NCI-H146 treated with DMSO at 0.1 percent for 48 hours (cell line): ENCODE results near the gene SPAG16.
"Not testable (repeated sequence)": the region's sequence is repeated elsewhere in the genome, so short reads cannot be mapped to it uniquely, and the experiment has no call there.

Experiments
- DNase-seq: peaks from one replicate; lab custom pipeline; 2025; ENCODE audit not compliant: unreplicated experiment; lab: John Stamatoyannopoulos, UW

The SPAG16 gene

DNA sequence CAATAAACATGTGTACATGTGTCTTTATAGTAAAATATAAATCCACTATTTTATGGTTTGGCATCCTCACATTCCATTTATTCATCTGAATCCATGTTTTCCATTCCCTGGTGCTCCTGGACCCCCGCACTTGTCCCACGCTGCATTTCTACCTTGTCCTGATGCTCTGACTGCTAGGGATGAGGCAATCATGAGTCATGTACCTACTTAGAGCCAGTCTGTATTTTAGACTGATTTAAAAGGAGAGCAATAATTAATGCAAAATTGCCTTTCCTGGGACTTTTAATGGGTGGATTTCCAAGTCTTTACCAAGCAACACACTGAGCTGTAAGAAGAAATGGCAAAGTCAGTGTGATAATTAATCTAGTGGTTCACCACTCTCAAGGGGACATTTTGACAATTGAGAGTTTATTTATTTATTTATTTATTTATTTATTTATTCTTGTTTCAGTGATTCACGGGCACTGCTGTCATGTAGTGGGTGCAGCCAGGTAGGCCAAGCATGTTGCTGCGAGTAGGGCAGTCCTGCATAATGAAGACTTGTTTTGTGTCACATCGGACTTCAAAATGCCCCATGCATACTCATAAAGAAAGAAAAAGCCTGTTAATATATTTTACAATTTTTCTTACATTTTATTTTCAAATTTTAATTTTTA lies 707.3 kb downstream of the SPAG16 start:
- DNase-seq = no peak

DNA sequence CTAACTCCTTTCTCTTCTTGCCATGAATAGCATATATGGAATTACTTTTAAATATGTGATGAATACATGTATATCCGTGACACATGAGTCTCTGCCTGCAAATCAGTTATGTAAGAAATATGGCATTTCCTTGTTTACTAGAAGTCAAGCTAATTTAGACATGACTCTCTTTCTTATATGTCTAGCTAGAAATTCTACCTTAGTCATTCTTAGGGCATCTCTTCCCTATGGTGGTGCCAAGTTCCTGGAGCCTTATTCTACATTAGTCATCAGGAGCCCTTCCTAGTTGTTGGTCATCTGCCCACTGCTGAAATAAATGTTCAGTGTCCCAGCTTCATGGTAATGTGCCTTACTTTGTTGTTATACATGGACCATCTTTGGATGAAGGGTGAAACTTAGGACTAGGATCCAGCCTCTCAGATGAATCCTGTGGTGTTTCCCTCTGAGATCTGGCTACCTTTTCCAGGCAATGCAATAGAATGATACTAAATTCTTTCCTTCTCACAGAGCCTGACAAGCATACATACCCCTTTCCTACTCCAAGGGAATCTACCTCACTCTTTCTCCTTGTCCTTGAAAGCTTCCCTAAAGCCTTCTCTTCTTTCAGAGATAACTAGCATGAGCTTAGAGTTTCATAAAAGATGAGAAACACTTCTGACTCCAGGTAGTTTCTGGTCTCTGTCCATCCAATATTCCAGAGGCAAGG lies 711.3 kb downstream of the SPAG16 start:
- no peak for DNase-seq

GRCh38 chr2:213998976-213999375 lies 714.7 kb downstream of the SPAG16 start:
- not testable (repeated sequence) for DNase-seq

- DNase-seq = no peak
Measured at GRCh38 chr2:214004463-214004862, 720.2 kb downstream of the SPAG16 start.

- DNase-seq = no peak
Measured at GRCh38 chr2:214005337-214005736, 721.1 kb downstream of the SPAG16 start.

DNA sequence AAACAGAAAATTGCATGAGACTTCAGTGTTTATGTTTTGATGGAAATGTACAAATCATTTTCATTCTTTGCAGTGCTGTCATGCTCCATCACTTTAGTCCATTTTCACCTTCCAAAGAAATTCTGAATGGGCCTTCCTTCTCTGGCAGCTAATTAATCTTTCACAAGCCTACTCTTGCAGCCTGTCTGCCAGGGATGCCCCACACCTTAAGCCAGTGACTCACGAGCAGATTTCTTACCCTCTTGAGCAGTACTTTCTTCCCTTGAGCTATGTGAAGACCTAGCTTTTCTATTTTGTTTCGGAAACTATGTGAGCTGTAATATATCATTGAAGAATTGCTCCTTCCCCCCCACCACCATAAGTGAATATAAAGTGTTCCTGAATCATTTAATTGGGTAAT lies 722.3 kb downstream of the SPAG16 start:
- no peak for DNase-seq

DNA sequence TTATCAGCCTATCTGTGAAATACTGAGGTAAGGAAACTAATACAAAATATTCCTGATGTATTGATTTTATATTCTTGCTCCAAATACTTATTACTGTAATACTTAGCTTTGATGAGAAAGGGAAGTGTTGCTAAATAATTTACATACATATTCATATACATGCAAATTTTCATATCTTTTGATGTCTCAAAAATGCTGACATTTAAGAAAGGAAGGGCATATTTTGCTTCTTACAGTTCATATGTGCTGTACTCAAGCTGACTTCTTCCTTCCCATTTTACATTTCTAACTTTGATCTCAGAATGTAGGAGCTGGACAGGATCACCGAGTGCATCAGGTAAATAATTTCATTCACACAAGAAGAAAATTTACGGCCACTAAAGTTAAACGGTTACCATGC lies 727.4 kb downstream of the SPAG16 start:
- DNase-seq = no peak

DNA sequence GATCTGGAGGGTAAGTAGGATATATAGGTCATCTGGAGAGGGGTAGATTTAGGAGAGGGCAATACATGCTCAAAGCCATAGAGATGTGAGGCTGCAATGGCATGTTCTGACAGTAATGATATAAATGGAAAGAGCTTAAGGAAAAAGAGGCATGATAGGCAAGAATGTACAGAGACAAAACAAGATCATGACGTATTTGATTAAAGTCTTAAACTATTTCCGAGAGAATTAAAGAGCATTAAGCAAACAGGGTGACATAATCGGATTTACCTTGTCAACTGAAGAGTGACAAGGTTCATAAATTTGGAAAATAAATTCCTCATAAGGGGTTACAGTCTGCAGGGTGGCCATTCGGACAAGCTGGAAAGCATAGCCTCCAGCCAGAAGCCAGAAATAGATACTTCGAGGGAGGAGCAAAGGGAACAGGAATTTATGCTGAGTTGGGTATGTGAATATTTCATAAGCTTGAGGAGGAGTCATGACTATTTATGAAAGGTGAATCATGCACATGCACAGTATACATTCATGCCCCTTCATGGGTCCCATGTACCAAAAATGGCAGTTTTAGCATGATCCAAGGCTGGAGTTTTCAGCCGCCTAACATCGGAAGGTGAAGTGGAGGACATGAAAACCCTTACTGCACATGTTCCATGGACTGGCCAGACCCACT lies 730.4 kb downstream of the SPAG16 start:
- no peak for DNase-seq

DNA sequence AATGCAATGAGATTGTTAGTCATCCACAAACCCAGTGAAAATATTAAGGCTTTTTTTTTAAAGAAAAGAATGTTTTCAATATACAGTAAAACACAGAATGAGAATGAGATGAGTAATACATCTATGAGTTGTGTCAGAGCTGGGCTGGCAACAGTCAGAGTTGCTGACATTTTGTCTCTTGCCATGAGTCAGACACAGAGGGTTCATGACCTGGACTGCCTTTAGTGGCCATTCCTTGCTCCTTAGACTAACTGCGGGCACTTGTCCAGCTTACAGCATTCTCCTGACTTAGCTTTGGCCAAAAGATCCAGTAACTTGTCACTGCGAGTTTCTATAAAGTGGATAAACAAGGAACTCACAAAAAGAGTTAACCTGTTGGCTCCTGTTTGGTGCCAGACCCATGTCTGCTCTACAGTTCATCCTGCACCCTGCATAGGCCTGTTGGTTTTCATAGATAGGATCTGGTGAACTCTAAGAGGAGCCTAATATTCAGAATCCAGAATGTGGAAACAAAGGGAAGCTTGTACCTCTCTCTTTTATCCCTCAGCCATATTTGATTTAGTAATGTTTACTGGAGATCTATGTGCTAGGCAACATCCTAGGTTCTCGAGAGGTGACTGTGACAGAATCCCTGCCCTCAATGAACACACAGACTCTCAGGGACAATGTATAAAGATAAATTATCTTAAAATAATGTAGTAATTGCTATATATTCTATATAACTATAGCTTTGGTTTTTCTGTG lies 735.1 kb downstream of the SPAG16 start:
- DNase-seq = no peak

GRCh38 chr2:214019973-214020345 lies 735.7 kb downstream of the SPAG16 start:
- no peak for DNase-seq

- no peak for DNase-seq
Measured at GRCh38 chr2:214029190-214029589, 744.9 kb downstream of the SPAG16 start.

DNA sequence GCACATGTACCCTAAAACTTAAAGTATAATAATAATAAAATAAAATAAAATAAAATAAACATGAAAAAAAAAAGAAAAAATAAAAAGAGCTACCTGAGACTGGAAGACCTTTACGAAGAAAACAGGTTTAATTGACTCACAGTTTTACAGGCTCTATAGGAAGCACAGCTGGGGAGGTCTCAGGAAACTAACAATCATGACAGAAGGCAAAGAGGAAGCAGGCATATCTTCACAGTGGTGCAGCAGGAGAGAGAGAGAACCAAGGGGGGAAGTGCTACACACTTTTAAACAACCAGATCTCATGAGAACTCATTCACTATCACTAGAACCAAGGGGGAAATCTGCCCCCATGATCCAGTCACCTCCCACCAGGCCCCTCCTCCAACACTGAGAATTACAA lies 747.3 kb downstream of the SPAG16 start:
- no peak for DNase-seq

DNA sequence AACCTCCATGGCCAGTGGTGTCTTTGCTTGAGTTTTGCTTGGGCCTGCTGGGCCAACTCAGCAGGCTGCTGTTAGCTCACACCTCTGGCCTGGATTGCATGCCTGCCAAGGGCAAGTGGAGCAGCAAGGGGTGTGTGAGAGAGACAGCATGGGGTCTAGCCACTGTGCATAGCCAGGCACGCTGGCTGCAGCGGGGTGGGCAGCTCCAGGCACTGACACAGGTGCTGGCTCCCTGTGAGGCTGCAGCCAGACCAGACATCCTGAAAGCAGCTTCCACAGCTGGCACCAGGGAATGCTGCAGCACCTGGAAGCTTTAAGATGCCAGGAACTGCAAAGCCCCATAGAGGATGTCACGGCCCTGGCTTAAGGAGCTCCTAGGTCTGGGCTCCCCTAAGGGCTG lies 750.2 kb downstream of the SPAG16 start:
- no peak for DNase-seq

DNA sequence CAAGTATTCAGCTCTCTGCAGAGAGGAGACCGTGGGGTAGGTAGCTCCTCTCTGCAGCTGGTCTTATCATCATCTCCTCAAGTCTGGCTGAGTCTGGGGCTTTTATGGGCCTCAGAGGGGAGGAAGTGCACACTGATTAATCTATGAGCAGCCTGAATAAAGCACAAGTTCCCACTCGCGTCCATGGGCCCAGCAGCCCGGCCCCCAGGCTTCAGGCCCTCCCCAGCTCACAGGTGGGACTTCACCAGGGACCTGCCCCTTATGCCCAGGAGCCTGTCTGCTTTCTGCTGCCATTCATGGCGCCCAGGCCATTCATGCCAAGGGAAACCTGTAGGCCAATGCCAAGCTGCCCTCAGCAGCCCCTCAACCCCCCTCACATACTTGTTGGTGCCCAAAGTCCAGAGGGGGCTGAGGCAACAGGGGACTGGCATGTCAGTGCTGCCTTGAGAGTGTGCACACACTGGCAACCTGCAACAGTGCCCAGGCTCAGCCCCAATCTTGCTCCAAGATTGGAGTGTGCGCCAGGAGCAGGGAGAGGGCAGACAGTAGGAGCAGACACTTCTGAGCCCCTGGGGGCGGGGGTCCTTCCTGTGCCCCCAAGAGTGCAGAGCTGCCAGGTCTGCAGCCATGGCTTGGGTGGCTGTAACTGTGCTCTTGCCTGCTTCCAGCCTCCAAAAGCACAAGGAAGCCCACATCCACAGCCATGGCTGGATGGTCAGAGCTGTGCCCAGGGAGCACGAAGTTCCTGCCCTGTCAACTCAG lies 751.0 kb downstream of the SPAG16 start:
- no peak for DNase-seq

DNA sequence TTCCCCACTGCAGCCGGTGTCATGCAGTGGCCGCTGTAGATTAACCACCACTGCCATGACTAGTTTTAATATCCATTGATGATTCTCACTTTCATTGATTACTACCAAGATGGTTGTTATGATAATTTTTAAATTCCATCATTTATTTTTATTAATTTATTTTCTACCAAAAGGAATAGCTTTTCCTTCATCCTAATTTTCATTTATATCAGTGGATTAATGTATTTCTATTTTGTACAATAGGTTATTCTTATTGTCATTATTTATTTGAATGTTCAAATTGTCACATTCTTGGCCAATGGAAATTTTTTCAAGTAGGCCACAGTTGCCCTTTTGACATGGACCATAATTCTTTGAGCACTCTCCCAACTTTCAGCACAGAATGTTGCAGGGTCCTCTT lies 751.7 kb downstream of the SPAG16 start:
- DNase-seq = no peak

DNA sequence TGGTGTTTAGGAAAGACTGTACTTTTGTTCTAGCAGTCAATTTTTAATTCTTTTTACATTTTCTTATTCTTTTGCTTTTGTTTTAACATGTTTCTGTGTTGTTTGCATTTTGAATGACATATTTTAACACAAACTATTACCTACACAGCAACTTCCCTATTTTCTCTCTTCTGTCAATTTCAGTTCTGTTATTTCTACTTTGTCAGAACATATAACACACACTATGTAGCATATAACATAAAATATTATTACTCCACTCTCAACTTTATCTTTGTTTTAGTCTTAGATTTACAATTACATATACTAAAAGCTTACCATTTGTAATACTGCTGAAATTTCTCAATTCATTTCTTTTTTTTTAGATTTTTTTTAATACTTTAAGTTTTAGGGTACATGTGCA lies 753.9 kb downstream of the SPAG16 start:
- DNase-seq = no peak

DNA sequence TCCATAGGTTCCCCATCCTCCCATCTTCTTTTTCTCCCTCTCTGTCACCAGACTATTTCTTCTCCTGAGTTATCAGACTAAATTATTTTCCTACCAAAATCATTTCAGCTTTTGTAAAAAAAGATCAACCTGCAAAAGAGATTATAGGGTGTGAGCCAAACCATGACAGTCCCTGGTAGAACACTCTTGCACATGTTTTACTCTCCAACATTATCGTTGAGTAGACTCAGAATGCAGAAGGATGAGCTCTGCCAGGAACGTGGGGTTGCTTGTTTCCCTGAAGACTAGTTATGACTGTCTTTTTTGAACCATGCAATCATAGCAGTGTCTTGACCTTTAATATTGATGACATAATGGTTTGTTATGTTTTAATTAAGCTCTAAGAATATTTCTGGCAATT lies 766.5 kb downstream of the SPAG16 start:
- no peak for DNase-seq

DNA sequence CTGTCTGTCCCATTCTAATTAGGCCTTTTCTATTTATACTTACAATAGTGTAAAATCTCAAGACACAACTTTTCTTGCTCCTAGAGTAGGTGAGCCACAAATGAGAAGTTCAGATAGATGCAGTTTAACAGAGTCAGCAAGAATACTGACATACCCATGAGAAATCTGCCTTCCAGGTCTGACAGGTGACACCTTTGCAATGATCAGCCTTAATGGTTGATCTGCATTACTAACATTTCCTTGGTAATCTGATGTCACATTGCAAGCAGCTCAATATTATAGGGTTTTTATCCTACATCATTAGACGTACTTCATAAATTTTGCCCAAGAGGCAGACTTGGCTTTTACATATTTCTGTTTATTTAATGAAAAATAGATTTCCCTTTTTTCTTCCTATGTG lies 767.3 kb downstream of the SPAG16 start:
- DNase-seq = no peak

GRCh38 chr2:214052235-214052634 lies 768.0 kb downstream of the SPAG16 start:
- no peak for DNase-seq

DNA sequence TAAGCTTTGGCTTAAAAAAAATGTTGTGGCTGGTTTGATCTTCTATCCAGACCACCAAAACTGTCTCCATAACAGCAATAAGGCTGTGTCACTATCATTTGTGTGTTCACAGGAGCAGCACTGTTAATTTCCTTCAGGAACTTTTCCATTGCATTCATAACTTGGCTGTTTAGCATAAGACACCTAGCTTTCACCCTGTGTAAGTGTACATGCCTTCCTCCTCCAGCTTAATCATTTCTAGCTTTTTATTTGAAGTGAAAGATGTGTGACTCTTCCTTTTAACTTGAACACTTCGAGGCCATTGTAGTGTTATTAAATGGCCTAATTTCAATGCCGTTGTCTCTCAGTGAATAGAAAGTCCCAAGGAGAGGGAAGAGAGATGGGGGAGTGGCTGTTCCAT lies 773.7 kb downstream of the SPAG16 start:
- no peak for DNase-seq

- not testable (repeated sequence) for DNase-seq
Measured at GRCh38 chr2:214062279-214062678, 778.0 kb downstream of the SPAG16 start.
